Epithelial cell of prostate (primary cell): ENCODE measurements around the gene NGFR.

ENCODE experiments used
- DNase-seq: peaks from one replicate; pipeline ENCODE4 v3.0.0-alpha.2; 2011; ENCODE audit warnings: low read depth, low spot score
- H3K27ac ChIP-seq: fragments of 450-650 bp; 2 replicates; pipeline ENCODE4 v1.5.1; 2017; ENCODE audit warnings: mild to moderate bottlenecking

The NGFR gene, protein sequence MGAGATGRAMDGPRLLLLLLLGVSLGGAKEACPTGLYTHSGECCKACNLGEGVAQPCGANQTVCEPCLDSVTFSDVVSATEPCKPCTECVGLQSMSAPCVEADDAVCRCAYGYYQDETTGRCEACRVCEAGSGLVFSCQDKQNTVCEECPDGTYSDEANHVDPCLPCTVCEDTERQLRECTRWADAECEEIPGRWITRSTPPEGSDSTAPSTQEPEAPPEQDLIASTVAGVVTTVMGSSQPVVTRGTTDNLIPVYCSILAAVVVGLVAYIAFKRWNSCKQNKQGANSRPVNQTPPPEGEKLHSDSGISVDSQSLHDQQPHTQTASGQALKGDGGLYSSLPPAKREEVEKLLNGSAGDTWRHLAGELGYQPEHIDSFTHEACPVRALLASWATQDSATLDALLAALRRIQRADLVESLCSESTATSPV

DNA sequence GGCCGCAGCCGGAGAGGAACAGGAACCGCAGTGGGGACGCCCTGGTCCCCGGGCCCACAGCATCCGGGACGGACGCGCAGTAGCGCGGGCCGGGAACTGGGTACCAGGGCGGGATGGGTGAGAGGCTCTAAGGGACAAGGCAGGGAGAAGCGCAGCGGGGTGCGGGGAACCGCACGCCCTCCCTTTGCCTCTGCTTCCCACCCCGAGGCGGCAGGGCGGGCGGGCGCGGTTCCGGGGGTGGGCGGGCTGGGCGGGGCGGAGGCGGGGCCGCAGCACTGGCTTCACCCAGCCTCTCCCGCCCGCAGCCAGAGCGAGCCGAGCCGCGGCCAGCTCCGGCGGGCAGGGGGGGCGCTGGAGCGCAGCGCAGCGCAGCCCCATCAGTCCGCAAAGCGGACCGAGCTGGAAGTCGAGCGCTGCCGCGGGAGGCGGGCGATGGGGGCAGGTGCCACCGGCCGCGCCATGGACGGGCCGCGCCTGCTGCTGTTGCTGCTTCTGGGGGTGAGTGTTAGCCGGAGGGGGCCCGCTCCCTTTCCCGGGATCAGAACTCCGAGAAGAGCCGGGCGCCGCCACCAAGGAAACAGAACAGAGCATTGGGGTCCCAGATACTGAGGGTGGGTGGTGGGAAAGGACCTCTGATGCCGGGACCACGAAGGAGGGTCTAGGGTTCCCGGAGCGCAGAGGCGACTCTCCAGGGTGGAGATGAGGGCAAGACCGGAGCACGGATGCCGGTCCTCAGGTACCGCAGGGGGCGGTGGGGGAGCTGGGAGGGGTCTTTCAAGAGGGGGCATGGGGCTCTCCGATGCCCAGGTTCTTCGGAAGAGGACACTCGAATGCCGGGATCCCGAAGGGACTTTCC is at the start of gene NGFR:
Gene NGFR, plus strand, starts transcription at position 308 of the 856 bp plus-strand sequence. Its CDS starts 125 bp downstream, at position 433.
- no peak for DNase-seq
- H3K27ac ChIP-seq, result no peak within 1 kb of the TSS

DNA sequence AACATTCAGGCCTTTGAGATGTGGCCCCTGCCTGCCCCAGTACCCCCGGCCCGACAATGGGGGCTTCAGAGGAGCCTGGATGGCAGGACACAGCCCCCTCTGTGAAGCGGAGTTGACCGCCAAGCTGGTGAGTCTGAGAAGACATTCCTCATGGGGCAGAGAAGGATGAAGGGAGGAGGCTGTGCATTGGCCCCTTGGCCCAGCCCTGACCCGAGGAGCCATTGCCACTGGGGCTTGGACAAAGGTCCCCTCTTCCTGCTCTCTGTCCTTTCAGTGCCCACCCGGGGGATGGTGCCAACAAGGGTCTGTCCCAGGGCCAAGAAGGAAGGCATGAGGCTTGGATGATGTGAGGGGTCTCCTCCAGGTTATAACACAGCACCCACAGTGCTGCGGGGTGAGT is 49.5 kb upstream of the NGFR start:
- no peak for DNase-seq
- H3K27ac ChIP-seq, result no peak overlapping the region

DNA sequence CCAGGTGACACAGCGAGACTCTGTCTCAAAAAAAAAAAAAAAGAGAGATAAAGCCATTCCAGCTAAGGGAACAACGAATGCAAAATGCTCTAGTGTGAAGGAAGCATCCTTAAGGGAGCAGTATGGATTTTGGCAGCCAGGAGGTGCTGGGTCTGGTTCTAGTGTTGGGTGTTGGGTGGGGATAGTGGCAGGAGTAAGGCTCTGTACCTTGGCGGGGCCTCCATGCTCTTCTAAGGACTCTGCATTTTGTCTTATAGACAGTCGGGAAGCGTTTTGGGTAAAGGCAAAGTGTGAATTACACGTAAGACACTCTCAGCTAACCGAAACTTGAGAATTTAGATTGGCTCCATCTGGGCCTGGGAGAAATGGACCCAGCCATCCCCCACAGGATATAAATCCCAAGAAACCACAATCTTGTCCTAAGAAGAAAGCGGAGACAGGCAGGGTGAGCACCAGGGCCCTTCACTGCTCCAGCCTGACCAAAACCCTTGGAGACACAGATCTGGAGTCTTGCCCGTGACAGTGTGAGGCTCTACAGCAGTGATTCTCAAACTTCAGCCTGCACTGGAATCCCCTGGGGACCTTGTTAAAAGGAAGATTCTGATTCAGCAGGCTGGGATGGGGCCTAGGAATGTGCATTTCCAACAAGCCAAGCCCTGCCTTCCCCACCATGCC is 47.3 kb upstream of the NGFR start:
- H3K27ac ChIP-seq, result no peak overlapping the region
- DNase-seq, result no peak

DNA sequence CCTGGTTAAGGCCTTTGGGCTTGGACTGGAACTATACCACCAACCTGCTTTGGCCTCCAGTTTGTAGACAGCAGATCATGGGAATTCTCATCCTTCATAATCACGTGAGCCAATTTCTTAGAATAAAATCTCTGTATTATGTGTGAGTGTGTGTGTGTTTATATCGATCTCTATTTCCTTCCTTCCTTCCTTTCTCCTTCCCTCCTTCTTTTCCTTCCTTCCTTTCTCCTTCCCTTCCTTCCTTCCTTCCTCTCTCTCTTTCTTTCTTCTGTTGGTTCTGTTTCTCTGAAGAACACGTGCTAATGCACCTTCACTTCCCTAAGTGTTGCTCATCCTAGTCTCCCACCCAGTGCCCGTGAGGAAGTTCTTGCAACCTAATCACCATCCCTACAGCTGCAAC is 44.9 kb upstream of the NGFR start:
- DNase-seq, result no peak

DNA sequence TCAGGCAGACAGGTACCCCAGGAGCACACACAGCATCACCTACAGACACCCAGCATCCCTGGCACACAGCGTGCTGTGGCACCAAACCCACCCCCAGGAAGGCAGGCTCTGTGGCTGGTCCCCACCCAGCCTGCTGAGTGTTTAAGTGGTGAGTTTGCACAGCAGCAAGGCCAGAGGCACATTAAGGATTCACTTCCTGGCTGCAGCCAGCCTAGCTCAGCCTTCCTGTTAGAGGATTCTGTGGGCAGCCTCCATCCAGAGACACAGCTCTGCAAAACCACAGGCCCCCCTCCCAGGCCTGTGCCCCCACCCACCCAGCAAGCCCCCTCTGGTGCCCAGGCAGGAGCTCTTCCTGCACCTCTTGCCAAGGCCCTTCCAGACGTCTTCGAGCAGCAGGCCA is 44.4 kb upstream of the NGFR start:
- peak; percentile 8 for DNase-seq
- H3K27ac ChIP-seq, result no peak overlapping the region

More for the DNA sequence above, 44.9 kb upstream of the NGFR start:
- H3K27ac ChIP-seq, result no peak overlapping the region

DNA sequence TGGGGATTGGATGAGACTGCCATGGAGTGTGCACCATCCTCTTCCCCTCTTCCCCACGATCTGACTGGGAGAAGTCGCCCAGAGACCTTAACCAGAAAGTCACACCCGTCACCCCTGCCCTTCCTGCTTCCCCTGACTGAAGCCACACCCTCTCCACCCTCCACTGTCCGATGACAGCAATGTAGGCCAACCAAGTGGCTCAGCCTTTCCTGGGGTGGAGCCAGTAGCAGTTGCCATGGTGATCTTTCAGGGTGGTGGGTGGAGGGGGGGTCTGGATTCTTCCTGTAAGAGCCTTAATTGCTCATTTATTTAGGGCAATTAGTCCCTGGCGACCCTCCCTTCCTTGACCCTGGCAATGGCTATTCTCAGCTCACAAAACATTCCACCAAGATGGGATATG is 42.9 kb upstream of the NGFR start:
- H3K27ac ChIP-seq, result no peak overlapping the region
- DNase-seq, result no peak

DNA sequence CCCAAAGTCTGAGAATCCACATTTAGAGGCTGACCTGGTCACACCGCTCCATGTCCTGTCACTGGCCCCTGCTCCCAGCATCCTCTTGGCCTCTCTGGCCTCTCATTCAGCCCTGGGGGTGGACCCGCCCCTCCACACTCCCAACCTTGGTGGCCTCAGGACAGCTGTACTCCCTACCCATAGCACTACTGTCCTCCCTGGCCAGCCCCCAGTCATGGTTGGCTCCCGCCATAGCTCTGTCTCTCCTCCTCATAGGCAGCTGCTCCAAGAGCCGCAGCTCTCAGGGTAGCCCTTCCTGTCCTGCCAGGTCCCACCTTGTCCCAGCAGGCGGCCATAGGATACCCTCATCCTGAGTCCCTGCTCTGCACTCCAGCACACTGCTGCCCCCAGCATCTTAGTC is 42.4 kb upstream of the NGFR start:
- DNase-seq, result no peak
- H3K27ac ChIP-seq, result no peak overlapping the region

DNA sequence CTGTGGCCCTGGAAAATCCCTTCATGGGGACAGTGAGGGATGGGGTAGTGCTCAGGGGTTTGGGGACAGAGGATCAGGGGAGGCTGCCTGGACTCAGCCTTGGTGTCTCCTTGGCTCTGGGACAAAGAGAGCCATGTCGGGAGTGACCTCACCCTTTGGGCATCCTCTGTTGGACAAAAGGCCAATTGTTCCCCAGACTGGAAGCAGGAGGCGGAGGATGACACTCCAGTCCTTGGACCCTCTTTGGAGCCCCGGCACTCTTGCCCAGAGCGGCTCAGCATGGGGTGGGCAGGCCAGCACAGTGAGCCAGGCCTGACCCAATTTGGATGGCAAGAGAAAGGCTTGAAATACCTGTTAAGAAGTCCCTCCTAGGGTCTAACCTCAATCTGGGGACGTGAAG is 41.0 kb upstream of the NGFR start:
- H3K27ac ChIP-seq, result no peak overlapping the region
- DNase-seq, result no peak

DNA sequence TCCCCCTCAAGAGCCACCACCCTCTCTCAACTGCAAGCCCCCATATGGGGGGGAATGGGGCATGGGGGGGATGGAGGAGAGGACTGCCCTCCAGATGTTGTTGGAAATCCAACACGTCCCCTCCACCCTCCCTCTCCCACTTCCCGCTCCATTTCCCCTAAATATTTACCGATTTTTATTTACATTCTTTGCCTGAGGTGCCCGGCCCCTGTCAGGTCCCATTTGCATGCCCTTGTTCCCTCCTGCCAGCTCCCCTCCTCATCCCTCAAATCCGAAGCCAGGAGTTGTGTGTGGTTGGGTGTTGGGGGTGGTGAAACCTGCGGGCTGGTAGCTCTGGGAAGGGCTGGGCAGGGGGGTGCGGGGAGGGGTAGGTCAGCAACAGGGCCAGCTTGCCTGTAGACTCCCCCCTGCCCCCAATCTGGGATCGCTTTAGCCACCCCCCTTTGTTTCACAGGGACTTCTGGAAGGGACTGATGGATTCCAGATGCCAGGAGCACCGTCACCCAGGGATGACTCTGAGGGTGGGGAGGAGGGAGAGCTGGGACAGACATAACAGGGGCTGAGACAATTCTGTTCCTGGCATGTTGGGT is 39.7 kb upstream of the NGFR start:
- no peak overlapping the region for H3K27ac ChIP-seq
- DNase-seq, result no peak

DNA sequence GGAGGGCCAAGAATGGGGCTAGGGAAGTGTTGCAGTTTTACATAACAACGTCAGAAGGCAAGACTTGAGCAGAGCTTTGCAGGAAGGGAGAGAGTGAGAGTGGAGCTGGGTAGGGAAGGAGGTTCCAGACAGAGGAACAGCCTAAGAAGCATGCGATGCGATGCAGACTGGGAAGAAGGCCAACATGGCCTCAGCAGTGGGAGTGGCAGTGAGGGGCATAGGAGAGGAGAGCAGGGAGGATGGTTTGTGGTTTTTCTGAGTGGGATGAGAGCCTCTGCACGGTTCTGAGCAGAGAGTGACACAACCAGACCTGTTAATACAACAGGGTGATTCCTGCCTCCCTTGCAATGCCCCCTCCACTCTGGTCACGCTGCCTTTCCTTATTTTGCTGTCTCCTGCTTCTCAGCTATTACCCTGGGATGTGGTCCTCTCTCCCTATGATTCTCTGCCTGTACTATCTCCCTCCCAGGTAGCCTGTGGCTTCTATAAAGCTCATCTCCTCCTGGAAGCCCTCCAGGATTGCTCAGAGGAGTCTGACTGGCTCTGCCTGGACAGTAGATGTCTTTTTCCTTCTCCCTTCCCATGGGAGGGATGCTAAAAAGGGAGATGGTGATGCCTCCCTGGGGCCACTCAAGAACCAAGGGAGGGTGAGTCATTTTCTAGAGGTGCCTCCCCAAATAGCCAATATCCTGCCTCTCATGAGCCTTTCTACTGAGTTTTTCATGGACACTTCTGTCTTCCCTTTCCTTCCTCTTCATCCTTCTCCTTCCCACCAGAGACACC is 38.7 kb upstream of the NGFR start:
- DNase-seq, result no peak
- no peak overlapping the region for H3K27ac ChIP-seq

DNA sequence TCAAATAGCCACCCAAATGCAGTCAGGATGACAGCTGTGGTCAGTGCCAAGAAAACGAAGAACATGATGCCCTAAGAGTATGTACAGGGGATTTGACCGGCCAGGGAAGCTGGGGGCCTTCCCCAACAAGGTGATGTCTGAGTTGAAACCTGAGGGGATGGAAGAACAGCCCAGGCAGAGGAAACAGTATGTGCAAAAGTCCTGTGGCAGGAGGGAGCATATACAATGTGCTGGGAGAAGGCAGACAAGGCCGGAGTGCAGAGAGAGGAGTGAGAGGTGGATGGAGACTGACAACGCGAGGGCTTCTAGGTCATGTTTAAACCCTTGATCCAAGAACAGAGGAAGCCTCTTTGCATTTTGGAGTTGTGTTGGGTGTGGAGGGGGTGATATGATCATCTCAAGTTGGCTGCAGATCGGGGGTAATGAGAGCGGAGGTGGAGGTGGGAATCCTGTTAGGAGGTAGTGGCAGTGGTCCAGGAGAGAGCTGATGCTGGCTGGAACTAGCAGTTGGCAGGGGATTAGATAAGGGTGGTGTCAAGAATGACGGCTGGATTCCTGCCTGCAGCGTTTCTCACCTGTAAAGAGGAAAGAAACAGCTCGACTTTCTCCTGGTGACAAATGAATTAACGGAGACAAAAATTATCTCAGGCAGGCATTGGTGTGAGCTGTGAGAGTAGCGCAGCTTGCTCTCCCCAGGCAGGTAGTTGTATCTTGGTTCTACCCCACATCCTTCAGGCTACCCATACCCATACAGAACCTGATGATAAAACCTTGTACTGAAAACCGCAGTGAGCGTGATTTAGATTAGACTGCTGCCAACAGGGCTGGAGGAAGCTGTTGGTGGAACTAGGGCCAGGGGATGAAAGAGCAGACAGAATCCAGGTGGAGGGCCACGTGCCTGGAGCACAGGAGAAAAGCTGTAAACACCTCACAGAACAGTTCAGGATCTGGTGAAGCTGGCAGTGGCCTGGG is 37.2 kb upstream of the NGFR start:
- DNase-seq, result no peak
- H3K27ac ChIP-seq, result no peak overlapping the region

DNA sequence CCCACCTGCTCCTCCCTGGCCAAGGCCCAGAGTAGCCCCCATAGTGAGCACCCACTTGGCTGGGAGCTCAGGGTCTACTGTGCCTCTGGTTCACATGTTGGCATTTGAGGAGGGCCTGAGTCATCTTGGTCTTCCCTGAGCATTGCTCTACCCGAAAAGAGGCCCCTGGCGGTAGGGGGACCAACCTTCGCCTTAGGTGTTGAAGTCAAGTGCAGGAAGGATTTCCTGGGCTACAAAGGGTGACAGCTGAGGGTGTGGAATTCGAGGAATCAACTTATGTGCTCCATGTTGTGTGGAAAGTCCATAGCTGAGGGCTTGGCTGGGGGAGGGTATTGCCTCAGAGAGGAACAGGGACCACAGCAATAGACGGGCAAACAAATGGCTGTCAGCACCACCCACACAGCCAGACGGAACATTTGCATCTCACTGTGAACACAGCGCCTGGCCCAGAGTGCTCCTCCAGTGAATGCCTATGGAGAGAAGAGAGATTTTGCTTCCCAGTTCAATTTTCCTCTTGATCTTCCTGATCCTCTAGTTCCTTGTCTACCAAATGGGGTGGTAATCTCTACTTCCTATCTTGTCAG is 35.6 kb upstream of the NGFR start:
- H3K27ac ChIP-seq, result no peak overlapping the region
- no peak for DNase-seq

DNA sequence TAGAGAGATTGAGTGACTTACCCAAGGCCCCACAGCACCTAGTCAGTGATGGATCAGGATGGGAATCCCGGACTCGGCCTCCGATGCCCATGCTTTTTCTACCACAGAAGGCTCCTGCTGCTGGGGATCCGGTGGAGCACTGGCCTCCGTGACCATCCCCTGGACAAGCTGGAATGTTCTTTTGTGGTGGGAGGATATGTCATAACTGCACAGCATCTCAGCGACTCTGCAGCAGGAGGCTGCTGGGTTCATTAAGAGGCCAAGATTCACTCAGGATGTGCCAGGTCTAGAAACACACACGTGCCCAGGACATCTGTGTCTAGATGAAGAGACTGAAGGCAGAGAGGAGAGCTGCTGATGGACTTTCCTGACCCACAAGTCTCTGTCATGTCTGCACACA is 34.7 kb upstream of the NGFR start:
- no peak overlapping the region for H3K27ac ChIP-seq
- no peak for DNase-seq

DNA sequence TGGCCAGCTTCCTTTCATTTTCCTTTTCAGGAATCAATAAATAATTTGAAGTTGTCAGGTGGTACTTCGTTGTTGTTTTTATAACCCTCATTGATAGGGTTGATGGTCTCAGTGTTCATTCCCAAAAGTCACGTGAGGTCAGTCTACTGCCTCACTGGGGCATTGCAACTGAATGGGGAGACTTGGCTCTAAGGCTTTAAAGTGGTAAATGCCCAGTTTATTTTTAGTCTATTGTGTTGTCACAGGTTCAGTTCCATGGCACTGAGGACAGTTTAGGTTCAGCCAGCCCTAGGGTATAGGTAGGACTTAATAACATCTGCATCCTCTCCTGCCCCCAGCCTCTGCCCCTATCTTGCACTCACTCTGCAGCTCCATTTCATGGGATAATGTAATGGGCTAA is 33.5 kb upstream of the NGFR start:
- no peak for DNase-seq

DNA sequence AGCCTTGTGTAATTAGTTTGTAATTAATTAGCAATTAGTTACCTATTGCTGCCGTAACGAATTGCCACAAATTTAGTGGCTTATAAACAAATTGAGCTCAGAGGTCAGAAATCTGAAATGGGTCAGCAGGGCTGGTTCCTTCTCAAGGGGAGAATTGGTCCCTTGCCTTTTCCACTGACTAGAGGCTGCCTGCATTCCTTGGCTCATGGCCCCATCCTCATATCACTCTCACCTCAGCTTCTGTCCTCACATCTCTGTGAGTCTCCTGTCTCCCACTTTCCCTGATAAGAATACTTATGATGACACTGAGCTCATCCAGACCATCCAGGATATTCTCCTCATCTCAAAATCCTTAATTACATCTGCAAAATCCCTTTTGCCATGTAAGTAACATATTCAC is 31.0 kb upstream of the NGFR start:
- H3K27ac ChIP-seq, result no peak overlapping the region
- DNase-seq, result no peak

More for the DNA sequence above, 33.5 kb upstream of the NGFR start:
- no peak overlapping the region for H3K27ac ChIP-seq

DNA sequence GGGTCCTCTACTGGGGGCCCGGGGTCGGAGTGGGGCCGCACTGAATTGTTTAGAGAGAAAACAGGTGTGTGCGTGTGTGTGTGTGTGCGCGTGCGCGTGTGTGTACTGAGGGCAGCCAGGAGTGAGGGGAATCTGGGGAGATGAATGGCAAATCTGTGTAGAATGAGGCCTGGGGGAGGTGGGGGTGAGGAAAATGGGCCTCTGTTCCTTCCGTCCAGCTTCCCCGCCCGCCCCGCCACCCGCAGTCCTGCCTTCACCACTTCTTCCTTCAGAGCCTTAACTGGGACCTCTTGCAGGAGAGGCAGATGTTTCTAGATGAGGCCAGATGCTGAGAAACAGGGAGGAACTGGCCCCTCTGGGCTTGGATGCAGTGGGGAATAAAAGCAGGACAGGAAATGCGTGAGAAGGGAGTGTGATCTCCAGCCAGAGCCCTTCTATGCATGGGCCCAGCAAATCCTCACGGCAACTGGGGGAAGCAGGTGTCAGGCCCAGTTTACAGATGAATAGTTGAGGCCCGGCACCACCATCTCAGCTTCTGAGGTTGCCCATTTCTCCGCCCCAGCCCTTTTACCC is 29.7 kb upstream of the NGFR start:
- H3K27ac ChIP-seq, result no peak overlapping the region
- no peak for DNase-seq

DNA sequence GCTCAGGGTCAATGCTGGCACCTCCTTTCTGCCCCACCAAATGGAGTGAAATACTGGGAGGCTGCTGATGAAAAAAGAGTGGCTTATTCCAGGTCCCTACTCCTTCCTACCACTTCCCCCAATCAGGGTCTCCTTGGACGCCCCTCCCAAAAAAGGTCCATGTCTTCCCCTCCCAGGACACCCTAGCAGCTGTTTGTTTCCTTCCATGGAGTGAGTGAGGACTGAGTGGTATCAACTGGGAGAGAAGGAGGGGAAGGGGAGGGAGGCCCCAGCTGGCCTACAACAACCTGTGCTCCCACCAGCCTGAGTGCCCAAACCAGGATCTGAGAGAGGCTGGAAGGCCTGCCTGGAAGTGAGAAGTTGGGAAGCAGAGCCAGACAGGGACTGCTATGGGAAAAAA is 28.7 kb upstream of the NGFR start:
- DNase-seq, result no peak
- H3K27ac ChIP-seq, result no peak overlapping the region

DNA sequence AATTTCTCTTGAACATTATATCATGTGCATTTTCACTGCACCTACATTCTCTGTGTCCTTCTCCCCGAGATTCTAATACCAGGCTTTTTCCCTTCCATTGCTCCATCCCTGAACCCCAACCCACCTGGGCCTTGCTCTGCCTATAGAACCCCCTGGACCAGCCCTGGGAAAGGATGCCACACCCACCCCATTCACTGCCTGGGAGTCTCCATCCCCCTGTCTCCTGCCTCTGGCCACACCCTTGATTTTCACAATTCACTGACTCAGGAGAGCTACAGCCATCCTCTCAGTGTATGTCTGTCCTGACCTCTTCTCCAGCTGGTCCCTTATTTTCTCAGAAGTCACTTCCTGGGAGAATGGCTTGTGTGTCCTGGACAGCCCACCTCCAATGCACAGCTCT is 27.9 kb upstream of the NGFR start:
- H3K27ac ChIP-seq, result no peak overlapping the region
- no peak for DNase-seq
